ENCODE data around the gene GRIA2. TPM values are rescaled to one million over a fixed set of nuclear protein-coding genes. Genes with fewer than 3 reads are reported as not detected.

The GRIA2 gene
- polyA plus RNA-seq, 1 of the 3 experiments (the other 2 are of a cell fraction): 0.16 TPM

GRCh38 chr4:157270552-157270951 lies 50.0 kb downstream of the GRIA2 start:
- DNase-seq: no peak
- WGBS (ENCODE audit: low lambda C conversion rate): 50% methylated on average over 5 of the region's 5 CpGs
- no peaks in the 10 kb centered on the region for H3K27me3 ChIP-seq (ENCODE audit: insufficient read depth)
- CTCF ChIA-PET: no interaction called here
- no peaks in the 10 kb centered on the region for H3F3A ChIP-seq (replicated peaks; ENCODE audit: insufficient read depth)
- no peaks in the 10 kb centered on the region for H3K79me2 ChIP-seq (ENCODE audit: insufficient read depth)
- H3K9me3 ChIP-seq: no peaks in the 10 kb centered on the region
- no peak overlapping the region for H3K9ac ChIP-seq
- no peaks in the 10 kb centered on the region for H3K36me3 ChIP-seq (replicated peaks in 1 of 2; ENCODE audit: control insufficient read depth in 1 of 2, insufficient read depth in 2 of 2, low read length in 1 of 2)
- H2AFZ ChIP-seq (ENCODE audit: low read depth): no peak overlapping the region
- POLR2A ChIA-PET: no interaction called here
- no peaks in the 10 kb centered on the region for H4K20me1 ChIP-seq (ENCODE audit: insufficient read depth)
- H3K9me2 ChIP-seq: no peaks in the 10 kb centered on the region
- no peak for TF ChIP-seq EZH2phosphoT487 (IDR thresholded peaks at IDR 0.05; ENCODE audit: borderline replicate concordance, low read depth)
- no peak for TF ChIP-seq TCF12 (IDR thresholded peaks at IDR 0.05)
- no peak for TF ChIP-seq PBX3 (IDR thresholded peaks at IDR 0.05)
- TF ChIP-seq IRF3 (IDR thresholded peaks at IDR 0.05; ENCODE audit: low read depth, low read length): no peak
- no peak for TF ChIP-seq REST (IDR thresholded peaks at IDR 0.05; ENCODE audit: low read depth, low read length)
- no peak for TF ChIP-seq POLR2AphosphoS5 (IDR thresholded peaks at IDR 0.05; ENCODE audit: low read depth, low read length)
- TF ChIP-seq FOXM1 (IDR thresholded peaks at IDR 0.05; ENCODE audit: low read depth): no peak
- no peak for TF ChIP-seq MAX (IDR thresholded peaks at IDR 0.05; ENCODE audit: low read depth)
- TF ChIP-seq NFIC (IDR thresholded peaks at IDR 0.05; ENCODE audit: borderline replicate concordance): no peak
- TF ChIP-seq MXI1 (IDR thresholded peaks at IDR 0.05; ENCODE audit: low read depth, low read length): no peak
- TF ChIP-seq EP300 (IDR thresholded peaks at IDR 0.05; ENCODE audit: borderline replicate concordance in 1 of 2, low read depth in 1 of 2, low read length in 1 of 2): no peak
- TF ChIP-seq YY1 (IDR thresholded peaks at IDR 0.05; ENCODE audit: low read depth): no peak
- no peak for TF ChIP-seq RXRA (IDR thresholded peaks at IDR 0.05; ENCODE audit: borderline replicate concordance, low read depth)
- no peak overlapping the region for H3K4me2 ChIP-seq
- H3K4me1 ChIP-seq (ENCODE audit: control insufficient read depth in 1 of 2, insufficient read depth in 2 of 2, low read depth in 1 of 2, low read length in 1 of 2): no peaks in the 10 kb centered on the region
- no peak overlapping the region for H3K4me3 ChIP-seq (ENCODE audit: low read depth in 2 of 2, low read length in 1 of 2)
- H3K27ac ChIP-seq (ENCODE audit: low read depth in 2 of 2, low read length in 1 of 2): no peak overlapping the region
